NCI-H2081 treated with DMSO at 0.1 percent for 48 hours (cell line): ENCODE measurements around the gene PMEPA1.

Experiments
- DNase-seq: peaks from one replicate; lab custom pipeline; 2025; lab: John Stamatoyannopoulos, UW

Gene PMEPA1

GRCh38 chr20:57609086-57609841 is 100.6 kb downstream of the PMEPA1 start:
- DNase-seq = no peak

- no peak for DNase-seq
Observed at GRCh38 chr20:57608516-57608915, 101.3 kb downstream of the PMEPA1 start.

- no peak for DNase-seq
Observed at GRCh38 chr20:57605878-57606277, 103.9 kb downstream of the PMEPA1 start.

- no peak for DNase-seq
Observed at GRCh38 chr20:57605045-57605444, 104.8 kb downstream of the PMEPA1 start.

GRCh38 chr20:57603120-57603519 is 106.7 kb downstream of the PMEPA1 start:
- no peak for DNase-seq

- no peak for DNase-seq
Observed at GRCh38 chr20:57601737-57602136, 108.1 kb downstream of the PMEPA1 start.

GRCh38 chr20:57601211-57601570 is 108.6 kb downstream of the PMEPA1 start:
- DNase-seq = no peak

GRCh38 chr20:57600320-57601210 is 109.2 kb downstream of the PMEPA1 start:
- DNase-seq = no peak

- DNase-seq = no peak
Observed at GRCh38 chr20:57598491-57598890, 111.3 kb downstream of the PMEPA1 start.
